OCI-LY1 (cell line): ENCODE measurements around the gene UNC93A.

Experiments
- EZH2 ChIP-seq: fragments of 200-600 bp; sonication (generic), shearing (Covaris generic); IDR thresholded peaks from 2 replicates; pipeline ENCODE4 v1.8.0; 2017; ENCODE audit warnings: borderline replicate concordance, mixed run types, mild to moderate bottlenecking, antibody characterized with exemption, low read length, moderate library complexity, mixed read lengths
- TF ChIP-seq, protein P1 (sequence below): fragments of 200-600 bp; sonication (generic), shearing (Covaris generic); IDR thresholded peaks from 2 replicates; pipeline ENCODE4 v1.5.1; 2017; ENCODE audit warnings: mild to moderate bottlenecking, antibody characterized with exemption, low read length, moderate library complexity, mixed read lengths

DNA sequence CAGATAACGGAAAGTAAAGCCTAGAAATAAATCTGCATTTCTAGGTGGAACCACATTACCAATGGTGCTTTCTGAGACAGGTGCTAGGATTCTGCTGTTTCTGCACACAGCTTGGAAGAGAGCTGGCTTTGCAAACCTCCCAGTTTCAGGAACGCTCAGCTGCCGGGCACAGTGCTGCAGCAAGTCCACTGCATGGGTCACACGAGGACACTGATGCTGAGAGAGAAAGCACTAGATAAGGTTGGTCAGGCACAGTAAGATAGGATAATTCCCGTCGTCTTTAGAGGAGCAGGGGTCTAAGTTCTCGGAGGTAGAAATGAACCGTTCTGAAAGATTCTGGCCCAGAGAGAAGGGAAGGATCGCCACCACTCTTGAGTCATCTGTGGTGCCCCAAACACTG is 11.0 kb downstream of the UNC93A start:
- TF ChIP-seq, protein P1, sequence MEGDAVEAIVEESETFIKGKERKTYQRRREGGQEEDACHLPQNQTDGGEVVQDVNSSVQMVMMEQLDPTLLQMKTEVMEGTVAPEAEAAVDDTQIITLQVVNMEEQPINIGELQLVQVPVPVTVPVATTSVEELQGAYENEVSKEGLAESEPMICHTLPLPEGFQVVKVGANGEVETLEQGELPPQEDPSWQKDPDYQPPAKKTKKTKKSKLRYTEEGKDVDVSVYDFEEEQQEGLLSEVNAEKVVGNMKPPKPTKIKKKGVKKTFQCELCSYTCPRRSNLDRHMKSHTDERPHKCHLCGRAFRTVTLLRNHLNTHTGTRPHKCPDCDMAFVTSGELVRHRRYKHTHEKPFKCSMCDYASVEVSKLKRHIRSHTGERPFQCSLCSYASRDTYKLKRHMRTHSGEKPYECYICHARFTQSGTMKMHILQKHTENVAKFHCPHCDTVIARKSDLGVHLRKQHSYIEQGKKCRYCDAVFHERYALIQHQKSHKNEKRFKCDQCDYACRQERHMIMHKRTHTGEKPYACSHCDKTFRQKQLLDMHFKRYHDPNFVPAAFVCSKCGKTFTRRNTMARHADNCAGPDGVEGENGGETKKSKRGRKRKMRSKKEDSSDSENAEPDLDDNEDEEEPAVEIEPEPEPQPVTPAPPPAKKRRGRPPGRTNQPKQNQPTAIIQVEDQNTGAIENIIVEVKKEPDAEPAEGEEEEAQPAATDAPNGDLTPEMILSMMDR = no peak
- no peak for TF ChIP-seq EZH2
